M059J (cell line): ENCODE measurements around the gene GP2. TPM values are rescaled to one million over a fixed set of nuclear protein-coding genes. Genes with fewer than 3 reads are reported as not detected.

Source experiments
- DNase-seq: peaks from one replicate; pipeline ENCODE4 v3.0.0-alpha.2; 2012; ENCODE audit warnings: low read depth
- total RNA-seq: library from RNA; depleted of rRNA; stranded (reverse); fragments of >200 nt; shearing (Covaris generic); gene quantifications from 2 replicates; pipeline ENCODE4 v1.2.3, GENCODE V29; 2014

Gene GP2
- total RNA-seq, 1 experiment from 2014 or later = not detected

DNA sequence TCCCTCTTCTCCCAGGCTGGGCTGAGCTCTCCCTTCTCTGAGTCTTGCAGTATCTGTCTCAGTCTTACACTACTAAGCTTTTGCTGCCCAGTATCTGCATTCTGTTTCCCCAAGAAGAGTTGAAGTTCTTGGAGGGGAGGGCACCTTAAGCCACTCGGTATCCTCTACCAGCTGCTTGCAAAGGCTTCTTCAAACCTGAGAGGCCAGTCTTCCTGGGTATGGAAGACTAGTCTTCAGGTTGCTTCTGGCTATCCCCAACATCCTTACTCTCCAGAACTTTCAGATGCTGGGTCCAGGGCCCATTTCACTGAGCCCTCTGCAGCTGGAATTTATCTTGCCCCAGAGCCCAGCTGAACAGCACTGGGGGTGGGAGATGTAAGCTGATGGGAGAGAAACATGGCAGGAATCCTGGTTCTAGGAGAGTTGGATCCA is 20.1 kb downstream of the GP2 start:
- no peak for DNase-seq

- no peak for DNase-seq
Observed at GRCh38 chr16:20306401-20306800, 20.9 kb downstream of the GP2 start.

- DNase-seq = no peak
Observed at GRCh38 chr16:20303012-20303411, 24.3 kb downstream of the GP2 start.

DNA sequence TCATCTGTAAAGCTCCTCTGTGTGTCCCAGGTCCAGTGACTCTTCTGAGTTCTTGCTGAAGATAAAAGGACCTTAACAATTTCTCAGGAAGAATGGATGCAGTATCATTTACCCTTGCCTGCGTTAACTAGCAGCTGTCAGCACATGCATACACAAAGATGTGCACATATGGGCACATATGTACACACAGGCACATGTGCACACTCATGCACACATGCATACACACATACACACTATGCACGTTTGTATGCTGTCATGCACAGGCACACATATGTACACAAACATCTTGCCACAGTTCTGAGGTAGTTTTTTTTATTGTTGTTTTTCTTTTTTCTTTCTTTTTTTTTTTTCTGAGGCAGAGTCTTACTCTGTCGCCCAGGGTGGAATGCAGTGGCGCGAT is 24.9 kb downstream of the GP2 start:
- no peak for DNase-seq

DNA sequence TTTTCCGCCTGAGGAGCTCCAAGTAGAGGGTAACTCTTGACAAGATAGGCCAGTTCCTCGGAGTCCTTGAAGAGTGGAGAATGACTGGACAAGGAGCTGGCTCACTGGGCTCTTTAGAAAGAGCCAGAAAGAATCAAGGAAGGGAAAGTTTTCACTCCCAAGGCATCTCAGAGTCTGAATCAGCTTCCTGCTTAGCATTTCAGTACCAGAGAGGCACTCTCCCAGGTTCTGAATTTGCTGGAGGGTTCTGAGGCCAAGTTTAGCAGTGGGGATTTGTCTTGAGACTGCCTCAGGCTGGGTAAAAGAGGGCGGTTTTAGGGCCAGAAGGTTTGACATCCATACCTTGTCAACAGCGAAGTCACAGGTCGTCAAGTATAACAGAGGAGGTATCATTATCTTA is 25.5 kb downstream of the GP2 start:
- DNase-seq = peak; percentile 2

GRCh38 chr16:20300312-20301097 is 26.8 kb downstream of the GP2 start:
- DNase-seq = peak; percentile 62

DNA sequence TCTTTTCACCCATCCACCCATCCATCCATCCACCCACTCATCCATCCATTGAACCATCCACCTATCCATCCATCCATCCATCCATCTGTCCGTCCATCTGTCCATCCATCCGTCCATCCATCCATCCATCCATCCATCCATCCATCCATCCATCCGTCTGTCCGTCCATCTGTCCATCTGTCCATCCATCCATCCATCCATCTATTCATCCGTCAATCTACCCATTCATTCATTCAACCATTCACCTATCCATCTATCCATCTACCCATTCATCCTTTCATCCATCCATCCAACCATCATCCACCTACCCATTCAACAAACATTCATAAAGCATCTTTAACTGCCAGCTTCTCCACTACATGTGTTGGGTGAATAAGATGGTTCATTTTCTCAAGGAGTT is 28.9 kb downstream of the GP2 start:
- DNase-seq = no peak

- no peak for DNase-seq
Observed at GRCh38 chr16:20291208-20292206, 35.8 kb downstream of the GP2 start.

GRCh38 chr16:20289571-20289970 is 37.7 kb downstream of the GP2 start:
- no peak for DNase-seq

DNA sequence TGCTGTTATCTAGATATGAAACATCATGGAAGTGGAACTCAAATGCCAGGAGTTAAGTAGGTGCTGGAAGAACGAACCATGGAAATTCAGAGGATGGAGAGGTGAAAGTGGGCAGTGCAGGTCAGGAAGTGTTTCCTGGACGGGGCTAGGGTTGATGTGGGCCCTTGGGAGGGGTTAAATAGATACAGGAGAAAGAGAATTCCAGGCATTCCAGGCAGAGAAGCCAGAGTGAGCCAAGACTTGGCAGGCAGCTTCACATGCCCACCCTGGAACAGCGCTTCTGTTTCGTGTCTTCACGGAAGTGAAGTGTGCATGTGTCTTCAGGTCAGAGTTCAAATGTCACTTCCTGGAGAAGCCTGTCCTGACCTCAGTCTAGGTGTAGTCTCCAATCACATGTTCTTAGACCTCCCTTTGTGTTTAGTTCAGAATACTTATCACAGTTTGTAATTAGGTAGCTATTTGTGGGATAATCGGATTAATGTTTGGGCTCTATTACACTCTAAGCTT is 41.3 kb downstream of the GP2 start:
- no peak for DNase-seq

GRCh38 chr16:20280259-20280658 is 47.1 kb downstream of the GP2 start:
- no peak for DNase-seq

GRCh38 chr16:20271893-20272292 is 55.4 kb downstream of the GP2 start:
- peak; percentile 5 for DNase-seq

DNA sequence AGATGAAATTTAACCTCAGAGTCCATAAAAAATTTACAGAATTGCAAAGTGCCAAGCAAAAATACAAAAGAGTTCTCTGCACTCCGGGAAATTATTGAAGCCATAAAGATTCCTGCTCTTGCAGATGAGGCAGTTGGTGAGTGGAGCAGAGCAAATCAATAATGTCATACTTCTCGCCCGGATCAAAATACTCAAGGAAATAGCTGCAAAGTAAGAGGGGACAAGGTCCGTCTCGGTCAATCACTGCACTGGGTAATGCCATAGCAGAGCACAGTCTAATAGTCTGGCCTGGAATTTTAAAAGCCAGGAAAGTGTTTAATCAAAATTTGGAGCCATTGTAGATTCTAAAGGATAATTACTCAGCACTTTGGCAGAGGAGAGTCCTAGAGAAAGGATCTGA is 58.9 kb downstream of the GP2 start:
- DNase-seq = no peak

GRCh38 chr16:20265019-20265418 is 62.3 kb downstream of the GP2 start:
- DNase-seq = no peak

- no peak for DNase-seq
Observed at GRCh38 chr16:20263138-20263855, 64.0 kb downstream of the GP2 start.

DNA sequence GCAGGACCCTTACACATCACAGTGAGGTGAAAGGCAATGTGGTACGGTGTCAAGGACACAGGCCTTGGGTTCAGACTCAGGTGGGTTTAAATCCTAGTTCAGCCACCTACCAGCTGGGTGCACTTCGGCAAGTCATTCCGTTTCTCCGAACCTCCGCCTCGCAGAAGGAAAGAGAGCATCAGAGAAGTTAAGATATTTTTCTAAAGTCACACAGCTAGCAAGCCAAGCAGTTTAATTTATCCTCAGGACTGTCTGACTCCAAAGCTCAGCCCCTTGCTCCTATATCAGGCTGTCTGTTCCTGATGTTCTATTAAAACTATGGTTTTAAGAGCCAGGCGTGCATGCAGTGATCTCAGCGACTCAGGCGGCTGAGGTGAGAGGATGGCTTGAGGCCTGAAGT is 65.1 kb downstream of the GP2 start:
- DNase-seq = no peak

DNA sequence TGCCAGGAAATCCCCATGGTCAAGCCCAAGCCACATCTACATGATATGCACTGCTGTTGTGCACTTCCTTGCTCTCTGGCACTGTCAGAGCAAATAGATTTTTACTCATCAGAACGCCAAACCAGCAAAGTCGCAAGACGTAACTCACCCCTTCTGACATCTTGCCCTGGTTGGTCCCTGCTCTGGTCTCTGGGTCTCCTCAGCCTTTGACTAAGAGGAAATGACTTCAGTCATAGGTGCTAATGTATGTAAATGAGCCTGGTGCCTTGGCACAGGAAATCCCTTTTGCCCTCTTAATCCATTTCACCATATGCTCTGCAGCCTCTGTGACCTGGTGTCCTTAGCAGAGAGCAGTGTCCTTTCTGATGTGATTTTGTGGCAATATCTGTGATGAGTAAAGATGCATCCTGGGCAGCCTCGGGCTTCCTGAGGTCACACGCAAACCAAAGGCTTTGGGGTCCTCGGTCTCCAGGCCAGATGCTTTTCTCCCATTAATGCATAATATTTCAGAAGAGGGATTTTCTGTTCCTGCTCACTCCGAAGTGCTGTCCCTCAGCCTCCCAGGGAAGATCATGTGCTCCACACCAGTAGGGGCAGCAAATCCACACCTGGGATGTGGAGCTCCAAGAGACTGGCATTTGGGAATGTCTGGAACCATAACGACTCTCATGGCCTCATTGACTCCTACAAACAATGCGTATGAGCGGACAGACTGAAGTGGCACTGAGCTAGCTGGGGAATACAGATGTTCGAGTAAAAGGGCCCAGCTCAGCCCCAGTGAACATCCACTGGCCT is 66.9 kb downstream of the GP2 start:
- DNase-seq = no peak
